Erythroblast (primary cell): ENCODE measurements around the gene USP4.

ENCODE experiments used
- GATA1 ChIP-seq: IDR thresholded peaks from 2 replicates; pipeline ENCODE4 v1.6.1; 2011; ENCODE audit warnings: low read depth, mild to moderate bottlenecking, control low read depth, low read length, moderate library complexity
- POLR2A ChIP-seq: IDR thresholded peaks from 2 replicates; pipeline ENCODE4 v1.6.1; 2011; ENCODE audit warnings: mild to moderate bottlenecking, low read length

- no peak for TF ChIP-seq POLR2A
- TF ChIP-seq GATA1 = no peak
Measured at GRCh38 chr3:49352890-49353421, 13.1 kb upstream of the USP4 start.
